ENCODE data around the gene GALNTL6. TPM values are rescaled to one million over a fixed set of nuclear protein-coding genes. Genes with fewer than 3 reads are reported as not detected.

Gene GALNTL6
- total RNA-seq, 1 donor from 2014 or later: 0.61 TPM

- no peaks in the 10 kb centered on the region for H3K36me3 ChIP-seq (ENCODE audit: insufficient read depth, low read length)
- no peak overlapping the region for H3K9ac ChIP-seq (ENCODE audit: low read length)
- no peak for FAIRE-seq
- Mint-ChIP-seq H3K9me3 (ENCODE audit: unreplicated experiment) (no peaks in the 10 kb centered on the region), H3K27me3 (ENCODE audit: low read depth, unreplicated experiment) (no peaks in the 10 kb centered on the region), H3K4me3 (ENCODE audit: unreplicated experiment) (no peak overlapping the region), H3K36me3 (ENCODE audit: low read depth, unreplicated experiment) (no peaks in the 10 kb centered on the region), H3K4me1 (ENCODE audit: low read depth, unreplicated experiment) (no peaks in the 10 kb centered on the region), H3K27ac (ENCODE audit: unreplicated experiment) (no peak overlapping the region)
- H3K4me2 ChIP-seq (ENCODE audit: low read length): no peak overlapping the region
- H3K27ac ChIP-seq (ENCODE audit: low read depth, low read length): no peak overlapping the region
- no peaks in the 10 kb centered on the region for H3K9me3 ChIP-seq (ENCODE audit: insufficient read depth, low read depth, low read length)
- no peaks in the 10 kb centered on the region for H3K4me1 ChIP-seq (ENCODE audit: insufficient read depth, low read length)
- DNase-seq (ENCODE audit: low read depth): no peak
- H3K4me3 ChIP-seq (ENCODE audit: insufficient read depth, low read depth, low read length): no peak overlapping the region
- no peak overlapping the region for H2AFZ ChIP-seq (ENCODE audit: low read depth, low read length)
- no peaks in the 10 kb centered on the region for H3K79me2 ChIP-seq (ENCODE audit: insufficient read depth, low read length)
- no peaks in the 10 kb centered on the region for H3K27me3 ChIP-seq (ENCODE audit: insufficient read depth, low read length)
- no peaks in the 10 kb centered on the region for H4K20me1 ChIP-seq (ENCODE audit: insufficient read depth, low read length)
- TF ChIP-seq CTCF (IDR thresholded peaks at IDR 0.05; ENCODE audit: insufficient read depth, low read depth, low read length): no peak
- TF ChIP-seq EZH2 (IDR thresholded peaks at IDR 0.05; ENCODE audit: insufficient read depth, low read length): no peak
These were observed 36.5 kb downstream of the GALNTL6 start for GRCh38 chr4:171849686-171850222.

- Histone ChIP-seq H3K27ac (ENCODE audit: low read depth, low read length) (no peak overlapping the region), H3K79me2 (ENCODE audit: insufficient read depth, low read length) (no peaks in the 10 kb centered on the region), H3K4me2 (ENCODE audit: low read length) (no peak overlapping the region), H3K9ac (ENCODE audit: low read length) (no peak overlapping the region), H3K9me3 (ENCODE audit: insufficient read depth, low read depth, low read length) (no peaks in the 10 kb centered on the region), H3K4me3 (ENCODE audit: insufficient read depth, low read depth, low read length) (no peak overlapping the region), H3K36me3 (ENCODE audit: insufficient read depth, low read length) (no peaks in the 10 kb centered on the region), H3K27me3 (ENCODE audit: insufficient read depth, low read length) (no peaks in the 10 kb centered on the region), H4K20me1 (ENCODE audit: insufficient read depth, low read length) (no peaks in the 10 kb centered on the region), H3K4me1 (ENCODE audit: insufficient read depth, low read length) (no peaks in the 10 kb centered on the region), H2AFZ (ENCODE audit: low read depth, low read length) (no peak overlapping the region)
- Mint-ChIP-seq H3K9me3 (ENCODE audit: unreplicated experiment) (no peaks in the 10 kb centered on the region), H3K27ac (ENCODE audit: unreplicated experiment) (no peak overlapping the region), H3K4me1 (ENCODE audit: low read depth, unreplicated experiment) (no peaks in the 10 kb centered on the region), H3K4me3 (ENCODE audit: unreplicated experiment) (no peak overlapping the region), H3K36me3 (ENCODE audit: low read depth, unreplicated experiment) (no peaks in the 10 kb centered on the region), H3K27me3 (ENCODE audit: low read depth, unreplicated experiment) (no peaks in the 10 kb centered on the region)
- TF ChIP-seq EZH2 (IDR thresholded peaks at IDR 0.05; ENCODE audit: insufficient read depth, low read length) (no peak), CTCF (IDR thresholded peaks at IDR 0.05; ENCODE audit: insufficient read depth, low read depth, low read length) (no peak)
- DNase-seq (ENCODE audit: low read depth): no peak
- no peak for FAIRE-seq
These were observed 38.1 kb downstream of the GALNTL6 start for GRCh38 chr4:171851295-171851694.

- FAIRE-seq: no peak
- H3K27ac Mint-ChIP-seq (ENCODE audit: unreplicated experiment): peak overlapping the region; percentile 58
- H3K4me1 Mint-ChIP-seq (ENCODE audit: low read depth, unreplicated experiment): peaks cover 20% of the 10 kb centered on the region
- H3K79me2 ChIP-seq (ENCODE audit: insufficient read depth, low read length): no peaks in the 10 kb centered on the region
- H3K9me3 ChIP-seq (ENCODE audit: insufficient read depth, low read depth, low read length): no peaks in the 10 kb centered on the region
- no peaks in the 10 kb centered on the region for H3K4me1 ChIP-seq (ENCODE audit: insufficient read depth, low read length)
- no peaks in the 10 kb centered on the region for H3K9me3 Mint-ChIP-seq (ENCODE audit: unreplicated experiment)
- H3K4me2 ChIP-seq (ENCODE audit: low read length): no peak overlapping the region
- H3K4me3 Mint-ChIP-seq (ENCODE audit: unreplicated experiment): no peak overlapping the region
- no peak overlapping the region for H2AFZ ChIP-seq (ENCODE audit: low read depth, low read length)
- TF ChIP-seq EZH2 (IDR thresholded peaks at IDR 0.05; ENCODE audit: insufficient read depth, low read length): no peak
- no peak for TF ChIP-seq CTCF (IDR thresholded peaks at IDR 0.05; ENCODE audit: insufficient read depth, low read depth, low read length)
- no peaks in the 10 kb centered on the region for H3K27me3 ChIP-seq (ENCODE audit: insufficient read depth, low read length)
- H3K27ac ChIP-seq (ENCODE audit: low read depth, low read length): no peak overlapping the region
- H3K4me3 ChIP-seq (ENCODE audit: insufficient read depth, low read depth, low read length): no peak overlapping the region
- no peaks in the 10 kb centered on the region for H3K27me3 Mint-ChIP-seq (ENCODE audit: low read depth, unreplicated experiment)
- peak; percentile 44 for DNase-seq (ENCODE audit: low read depth)
- no peaks in the 10 kb centered on the region for H3K36me3 Mint-ChIP-seq (ENCODE audit: low read depth, unreplicated experiment)
- H4K20me1 ChIP-seq (ENCODE audit: insufficient read depth, low read length): no peaks in the 10 kb centered on the region
- H3K36me3 ChIP-seq (ENCODE audit: insufficient read depth, low read length): no peaks in the 10 kb centered on the region
- no peak overlapping the region for H3K9ac ChIP-seq (ENCODE audit: low read length)
These were observed 44.3 kb downstream of the GALNTL6 start for GRCh38 chr4:171857302-171858012.
